ENCODE results near the gene SST.

The SST gene

GRCh38 chr3:187626581-187626980 is 43.6 kb downstream of the SST start:
- no peak for DNase-seq

GRCh38 chr3:187624588-187624987 is 45.6 kb downstream of the SST start:
- no peak for DNase-seq

- DNase-seq, result no peak
Observed at GRCh38 chr3:187623285-187623814, 46.8 kb downstream of the SST start.

GRCh38 chr3:187621881-187622280 is 48.3 kb downstream of the SST start:
- DNase-seq, result no peak

GRCh38 chr3:187619461-187619860 is 50.7 kb downstream of the SST start:
- no peak for DNase-seq

All from activated CD4-positive, alpha-beta T cell treated with anti-CD3 and anti-CD28 coated beads, Interleukin-2, amount 50 U/mL, for 16 hours (primary cell).